GM10847 (cell line): ENCODE results near the gene SRPK2.

Experiments used
- POLR2A ChIP-seq: IDR thresholded peaks from 2 replicates; pipeline ENCODE4 v1.6.1; 2011; ENCODE audit not compliant: insufficient read length; ENCODE audit errors: extremely low read depth

SRPK2 gene

DNA sequence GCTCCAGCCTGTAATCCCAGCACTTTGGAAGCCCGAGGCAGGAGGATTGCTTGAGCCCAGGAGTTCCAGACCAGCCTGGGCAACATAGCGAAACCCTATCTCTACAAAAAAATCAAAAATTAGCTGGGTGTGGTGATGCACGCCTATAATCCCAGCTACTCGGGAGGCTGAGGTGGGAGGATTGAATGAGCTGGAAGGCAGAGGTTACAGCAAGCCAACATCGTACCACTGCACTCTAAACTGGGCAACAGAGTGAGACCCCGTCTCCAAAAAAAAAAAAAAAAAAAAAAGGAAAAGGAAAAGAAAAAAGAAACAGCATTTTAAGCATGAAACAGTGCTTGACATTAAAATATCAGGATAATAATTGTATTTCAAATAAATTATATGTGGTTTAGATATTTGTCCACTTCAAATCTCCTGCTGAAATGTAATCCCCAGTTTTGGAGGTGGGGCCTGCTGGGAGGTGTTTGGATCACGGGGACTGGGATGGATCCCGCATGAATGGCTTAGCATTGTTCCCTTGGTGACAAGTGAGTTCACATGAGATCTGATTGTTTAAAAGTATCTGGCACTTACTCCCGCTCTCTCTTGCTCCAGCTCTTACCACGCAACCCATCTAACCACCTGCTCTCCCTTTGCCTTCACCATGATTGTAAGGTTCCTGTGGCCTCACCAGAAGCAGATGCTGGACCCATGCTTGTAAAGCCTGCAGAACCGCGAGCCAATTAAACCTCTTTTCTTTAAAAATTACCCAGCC is 103.4 kb downstream of the SRPK2 start:
- no peak for TF ChIP-seq POLR2A

DNA sequence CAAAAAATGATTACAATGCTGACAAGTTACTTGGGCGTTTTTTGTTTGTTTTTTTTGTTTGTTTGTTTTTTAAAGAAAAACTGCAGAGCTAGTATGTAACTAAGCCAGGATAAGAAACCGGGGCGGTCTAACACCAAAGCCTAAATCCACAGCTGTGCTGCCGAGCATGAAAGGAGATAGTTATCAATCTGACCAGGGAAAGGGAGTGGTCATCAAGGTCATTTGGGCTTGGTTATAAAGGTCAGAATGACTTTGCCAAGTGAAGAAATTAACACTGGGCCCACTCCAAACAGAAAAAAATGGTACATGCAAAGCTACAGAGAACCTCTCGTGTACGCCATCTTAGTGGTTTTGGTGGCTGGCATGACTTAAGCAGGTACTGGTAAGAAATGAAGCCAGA is 104.7 kb downstream of the SRPK2 start:
- no peak for TF ChIP-seq POLR2A

GRCh38 chr7:105281966-105282365 is 106.8 kb downstream of the SRPK2 start:
- TF ChIP-seq POLR2A, result no peak

DNA sequence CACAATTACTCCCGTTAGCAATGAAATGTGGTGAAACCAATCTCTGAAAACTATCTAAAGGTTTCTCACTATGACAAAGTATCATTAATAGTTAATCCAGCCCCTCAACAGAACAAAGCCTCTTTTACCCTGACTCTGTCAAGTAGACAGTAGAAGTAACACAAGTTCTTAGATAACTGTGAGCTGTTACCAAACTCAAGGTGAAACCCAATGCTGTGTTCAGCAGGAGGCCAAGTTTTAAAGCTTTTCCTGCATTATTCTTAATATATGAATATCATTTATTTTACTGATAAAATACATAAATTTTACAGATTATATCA is 109.1 kb downstream of the SRPK2 start:
- TF ChIP-seq POLR2A, result no peak

GRCh38 chr7:105278973-105279687 is 109.6 kb downstream of the SRPK2 start:
- no peak for TF ChIP-seq POLR2A

- TF ChIP-seq POLR2A, result no peak
These were observed 110.2 kb downstream of the SRPK2 start for GRCh38 chr7:105278565-105278964.

GRCh38 chr7:105277341-105277740 is 111.4 kb downstream of the SRPK2 start:
- TF ChIP-seq POLR2A, result no peak

GRCh38 chr7:105270117-105270516 is 118.6 kb downstream of the SRPK2 start:
- TF ChIP-seq POLR2A, result no peak

DNA sequence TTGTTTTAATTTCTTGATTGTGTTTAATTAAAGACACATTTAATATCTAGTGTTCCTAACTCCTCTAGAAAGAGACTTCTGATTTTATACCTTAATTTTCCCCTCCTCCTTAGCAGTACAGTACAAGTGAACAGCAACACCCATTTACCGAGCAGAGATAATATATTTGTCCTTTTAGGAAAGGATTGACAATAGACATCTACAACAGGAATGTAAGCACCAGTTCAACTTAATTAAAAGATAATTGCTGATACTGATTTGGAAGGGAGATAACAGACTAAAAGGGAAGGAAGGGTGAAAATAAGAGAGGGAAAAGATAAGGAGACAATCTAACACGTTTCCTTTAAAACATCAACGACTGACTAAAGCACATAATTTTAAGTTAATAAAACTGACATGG is 119.3 kb downstream of the SRPK2 start:
- no peak for TF ChIP-seq POLR2A

GRCh38 chr7:105268511-105269392 is 120.0 kb downstream of the SRPK2 start:
- TF ChIP-seq POLR2A, result no peak

DNA sequence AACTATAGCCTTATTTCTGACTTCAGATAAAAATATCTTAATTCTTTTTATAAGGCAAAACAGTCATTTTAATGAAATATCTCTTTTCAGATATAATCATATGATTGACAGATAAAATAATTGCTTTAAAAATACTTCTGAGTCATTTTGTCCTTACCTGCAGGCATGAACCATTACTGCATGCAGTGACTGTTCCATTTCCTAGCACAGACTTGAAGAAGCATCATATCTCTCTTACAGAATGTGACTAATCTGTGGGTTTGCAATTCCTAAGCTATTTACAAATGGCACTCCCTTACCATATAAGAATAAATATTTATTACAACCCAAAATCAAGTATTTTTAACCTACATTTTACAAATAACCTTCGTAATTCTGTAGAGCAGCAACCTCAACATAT is 120.7 kb downstream of the SRPK2 start:
- no peak for TF ChIP-seq POLR2A

DNA sequence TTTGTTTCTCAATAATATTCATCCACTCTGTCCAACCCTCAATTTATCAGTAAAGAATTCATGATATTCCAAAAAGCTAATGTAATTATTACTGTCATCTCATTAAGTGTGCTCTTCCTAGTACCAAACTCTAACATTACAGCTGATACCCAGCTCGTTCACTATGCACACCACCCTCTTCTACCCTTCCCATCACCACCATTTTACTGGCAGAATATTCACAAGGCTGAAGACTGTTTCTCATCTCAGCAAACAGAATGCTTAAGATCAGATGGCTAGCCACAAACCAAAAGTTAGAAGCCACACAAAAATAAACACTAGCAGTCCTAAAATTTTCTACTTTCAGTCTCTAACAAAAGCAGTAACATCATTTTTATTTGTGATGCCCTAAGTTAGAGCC is 121.5 kb downstream of the SRPK2 start:
- TF ChIP-seq POLR2A, result no peak

- TF ChIP-seq POLR2A, result no peak
These were observed 124.0 kb downstream of the SRPK2 start for GRCh38 chr7:105264707-105265106.

- no peak for TF ChIP-seq POLR2A
These were observed 127.0 kb downstream of the SRPK2 start for GRCh38 chr7:105261689-105262088.

DNA sequence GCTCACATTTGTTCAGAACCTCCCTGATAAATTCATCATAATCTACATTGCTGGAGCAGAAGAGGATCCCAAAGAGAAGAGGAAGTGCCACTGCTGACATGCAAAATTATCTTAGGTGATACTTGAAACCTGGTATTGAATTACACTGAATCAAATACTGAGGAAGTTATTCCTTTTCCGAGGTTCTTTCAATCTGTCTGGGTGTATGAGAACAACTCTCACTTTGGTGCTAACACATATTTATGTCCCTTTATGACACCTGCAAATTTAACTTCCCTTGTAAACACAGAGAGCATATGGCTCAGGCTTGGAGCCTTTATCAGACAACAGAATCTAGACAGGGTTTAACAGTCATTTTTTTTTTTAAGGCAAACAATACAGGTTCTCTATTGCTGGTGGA is 131.4 kb downstream of the SRPK2 start:
- no peak for TF ChIP-seq POLR2A

GRCh38 chr7:105256761-105257231 is 131.9 kb downstream of the SRPK2 start:
- no peak for TF ChIP-seq POLR2A
